ENCODE measurements around the gene MOB3B.

MOB3B gene

DNA sequence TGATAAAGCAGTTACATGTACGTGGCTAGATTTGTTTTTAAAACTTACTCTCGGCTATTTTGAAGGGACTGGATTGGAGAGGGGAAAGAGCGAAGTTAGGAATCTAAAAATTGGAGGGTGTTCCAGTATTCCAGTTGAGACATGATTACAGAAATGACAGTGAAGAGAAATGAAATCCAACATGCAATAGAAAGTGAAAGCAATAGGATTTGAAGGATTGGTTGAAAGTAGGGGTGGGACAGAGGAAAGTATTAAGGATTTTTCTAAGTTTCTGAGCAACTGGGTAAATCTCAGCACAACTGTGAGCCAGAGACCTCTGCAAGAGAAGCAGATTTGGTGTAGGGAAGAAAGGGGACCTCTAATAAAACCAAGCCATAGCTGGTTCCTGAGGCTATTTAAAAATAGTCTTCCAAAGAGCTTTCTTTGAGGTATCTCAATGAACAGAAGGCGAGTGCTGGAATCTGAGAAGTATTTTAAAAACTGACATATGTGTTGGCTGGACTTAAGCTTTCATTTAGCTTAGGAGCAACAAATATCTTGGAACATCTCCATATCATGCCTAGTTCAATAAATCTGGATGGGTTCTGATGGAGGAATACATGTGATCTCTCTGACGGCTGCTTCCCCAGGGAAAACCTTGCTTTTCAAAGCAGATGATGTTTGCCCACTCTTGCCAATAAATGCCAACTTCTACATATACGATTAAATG lies 115.9 kb downstream of the MOB3B start:
- DNase-seq = no peak

DNA sequence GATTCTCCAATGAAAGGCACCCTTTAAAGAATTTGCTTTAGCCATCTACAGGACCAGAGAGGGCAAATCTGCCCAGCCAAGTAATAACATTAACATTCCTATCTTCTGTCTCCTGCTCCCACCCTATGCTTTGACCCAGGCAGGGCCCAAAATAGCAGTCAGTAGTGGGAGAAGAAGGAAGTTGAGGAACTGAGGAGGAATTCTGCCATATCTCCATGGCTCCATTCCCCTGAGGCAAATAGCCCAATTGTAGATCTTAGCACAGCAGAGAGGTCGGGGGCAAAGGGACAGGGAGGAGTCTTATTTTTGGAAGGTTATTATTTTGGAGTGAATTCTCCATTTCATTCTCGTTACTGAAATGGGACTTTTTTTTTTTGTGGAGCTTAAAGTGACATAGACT lies 116.7 kb downstream of the MOB3B start:
- no peak for DNase-seq

DNA sequence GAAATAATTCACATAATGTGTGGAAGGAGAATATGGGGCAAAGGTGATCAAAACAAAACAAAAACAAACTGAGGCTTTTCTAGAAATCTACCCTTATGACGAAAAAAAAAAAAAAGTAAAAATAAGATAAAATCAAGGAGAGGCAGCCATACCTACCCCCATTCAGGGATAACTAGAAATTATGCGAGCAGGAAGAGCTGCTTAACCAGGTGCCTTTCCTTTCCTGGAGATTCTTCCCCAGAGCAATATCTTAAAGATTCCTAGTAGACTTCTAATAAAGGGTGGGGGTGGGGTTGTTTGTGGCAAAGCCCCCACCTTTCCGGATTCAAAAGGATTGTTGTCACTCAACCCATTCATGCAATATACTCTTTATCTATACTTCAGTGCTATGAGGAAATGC lies 117.5 kb downstream of the MOB3B start:
- DNase-seq = no peak

DNA sequence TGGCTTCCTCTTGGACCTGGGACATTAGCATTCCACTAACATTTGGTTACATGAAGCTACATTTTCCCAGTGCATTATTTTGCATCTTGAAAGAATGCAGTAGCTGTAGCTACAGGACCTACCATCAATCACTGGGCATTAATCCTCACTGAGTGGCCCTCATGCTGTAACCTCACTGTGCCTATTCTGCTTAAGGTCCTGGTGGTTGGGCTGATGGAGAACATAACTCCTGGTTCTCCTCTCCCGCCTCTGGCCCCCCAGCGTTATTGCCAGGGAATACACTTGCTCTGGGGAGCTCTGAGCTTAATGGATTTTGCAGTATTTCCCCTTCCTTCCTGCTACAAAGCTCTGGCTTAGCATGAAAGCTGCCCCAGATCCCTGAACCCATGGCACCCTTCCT lies 121.1 kb downstream of the MOB3B start:
- DNase-seq = no peak

DNA sequence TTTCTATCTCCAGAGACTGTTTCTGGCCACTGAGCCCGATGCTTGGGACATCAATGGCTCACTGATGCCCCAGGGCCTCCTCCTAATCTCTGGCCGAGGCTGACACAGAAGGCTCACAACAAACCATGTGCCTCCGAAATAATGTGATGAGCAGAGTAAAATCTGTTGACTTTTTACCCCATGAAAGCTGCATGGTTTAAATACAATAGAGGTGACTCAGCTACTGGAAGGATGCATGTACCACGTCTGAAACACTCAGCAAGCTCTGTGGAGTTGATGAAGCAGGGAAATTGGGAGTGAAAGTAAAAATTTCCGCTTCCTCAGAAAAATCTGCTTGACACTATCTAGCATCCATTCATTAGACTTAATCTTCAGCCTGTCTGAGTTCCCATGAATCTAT lies 121.6 kb downstream of the MOB3B start:
- no peak for DNase-seq

DNA sequence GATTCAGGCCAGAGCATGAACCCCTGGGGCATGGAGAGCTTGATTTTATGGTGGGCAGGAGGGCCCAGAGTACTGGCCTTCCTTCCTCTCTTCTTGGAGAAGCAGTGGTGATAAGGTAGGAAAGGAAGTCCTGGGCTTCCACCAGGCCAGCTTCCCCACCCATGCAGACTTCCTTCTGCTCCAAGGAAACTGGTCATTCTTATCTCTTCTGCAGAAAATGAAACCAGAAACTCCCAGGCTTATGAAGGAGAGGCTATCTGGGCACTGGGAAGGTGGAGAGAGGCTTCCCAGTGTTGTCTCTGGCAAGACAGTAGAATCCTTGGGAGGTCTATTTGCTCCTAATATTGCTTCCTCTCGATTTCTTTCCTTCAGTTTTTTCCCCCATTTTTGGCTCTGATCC lies 122.1 kb downstream of the MOB3B start:
- DNase-seq = no peak

DNA sequence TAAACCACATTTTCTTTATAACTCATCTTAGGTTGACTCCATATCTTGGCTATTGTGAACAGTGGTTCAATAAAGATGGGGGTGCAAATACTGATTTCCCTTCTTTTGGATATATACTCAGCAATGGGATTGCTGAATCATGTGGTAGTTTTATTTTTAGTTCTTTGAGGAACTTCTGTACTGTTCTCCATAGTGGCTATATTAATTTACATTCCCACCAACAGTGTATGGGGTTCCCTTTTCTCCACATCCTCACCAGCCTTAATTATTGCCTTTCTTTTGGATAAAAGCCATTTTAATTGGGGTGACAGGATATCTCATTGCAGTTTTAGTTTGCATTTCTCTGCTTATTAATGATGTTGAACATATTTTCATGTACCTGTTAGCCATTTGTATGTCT lies 125.0 kb downstream of the MOB3B start:
- no peak for DNase-seq

DNA sequence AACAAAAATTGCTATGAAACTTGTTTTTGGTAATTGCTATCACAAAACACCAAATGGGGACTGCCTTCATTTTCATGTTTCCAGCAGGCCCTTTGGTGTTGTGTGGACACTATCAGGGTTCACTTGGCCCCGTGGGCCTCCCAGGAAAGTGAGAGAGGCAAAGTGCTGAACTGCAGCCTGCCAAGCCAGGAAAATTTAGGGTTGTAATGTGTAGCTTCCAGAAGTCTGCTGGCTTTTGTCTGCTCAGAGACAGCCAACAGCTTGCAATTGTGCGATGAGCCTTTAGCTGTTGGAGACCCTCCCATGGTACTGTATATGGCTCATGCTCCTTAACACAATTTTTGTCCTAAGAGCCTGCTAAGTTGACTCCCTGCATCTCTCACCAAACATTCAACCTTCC lies 127.0 kb downstream of the MOB3B start:
- no peak for DNase-seq

DNA sequence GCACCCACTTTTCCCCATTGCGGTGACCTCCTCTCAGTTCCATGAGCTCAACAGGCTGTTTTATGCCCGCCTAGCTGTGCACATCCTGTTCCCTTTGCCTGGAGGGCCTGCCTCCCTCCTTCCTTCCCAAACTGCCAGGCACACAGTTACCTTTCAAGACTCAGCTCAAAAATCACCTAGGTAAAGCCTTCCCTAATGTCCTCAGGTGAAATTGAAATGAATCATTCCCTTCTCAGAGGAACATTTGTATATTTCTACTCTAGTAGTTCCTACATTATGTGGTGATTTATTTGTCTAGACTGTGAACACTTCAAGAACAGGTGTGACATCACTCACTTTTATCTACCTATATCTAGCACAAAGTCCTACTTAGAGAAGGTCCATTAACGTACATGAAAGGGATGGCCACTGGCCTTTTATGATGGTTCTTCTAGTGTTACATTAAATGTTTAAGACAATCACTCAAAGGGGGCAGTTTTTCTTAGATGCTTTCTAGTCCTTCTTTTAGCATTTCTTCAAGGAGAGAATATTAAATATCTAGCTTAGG lies 129.2 kb downstream of the MOB3B start:
- no peak for DNase-seq

DNA sequence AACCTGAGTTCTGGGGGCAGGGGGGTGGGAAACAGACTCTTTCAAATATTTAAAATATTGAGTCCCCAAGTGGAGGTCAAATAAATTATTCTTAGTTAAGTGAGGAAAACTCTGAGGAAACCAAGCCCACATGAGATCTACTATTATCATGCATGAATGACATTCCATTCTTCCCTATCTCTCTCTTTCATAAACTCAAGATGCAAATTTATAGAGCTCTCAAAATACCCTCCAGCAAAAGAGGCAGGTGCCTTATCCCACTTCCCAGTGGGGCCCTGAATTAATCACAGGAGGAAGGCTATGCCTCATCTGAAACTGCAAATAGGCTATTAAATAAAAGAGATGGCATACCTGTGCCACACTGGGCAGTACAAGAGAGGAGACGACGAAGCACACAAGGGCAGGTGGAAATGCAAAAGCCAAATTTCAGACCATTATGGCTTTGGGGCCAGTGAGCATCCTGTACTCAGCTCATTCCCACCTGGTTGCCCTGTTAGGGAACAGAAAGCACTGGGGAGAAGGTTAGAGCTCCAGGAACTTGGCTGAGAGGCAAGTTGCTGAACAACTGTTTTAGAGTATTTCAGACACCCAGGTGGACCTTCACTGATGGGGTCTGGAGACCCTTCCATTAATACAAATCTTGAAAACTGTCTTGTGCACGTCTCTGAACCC lies 130.5 kb downstream of the MOB3B start:
- DNase-seq = no peak

DNA sequence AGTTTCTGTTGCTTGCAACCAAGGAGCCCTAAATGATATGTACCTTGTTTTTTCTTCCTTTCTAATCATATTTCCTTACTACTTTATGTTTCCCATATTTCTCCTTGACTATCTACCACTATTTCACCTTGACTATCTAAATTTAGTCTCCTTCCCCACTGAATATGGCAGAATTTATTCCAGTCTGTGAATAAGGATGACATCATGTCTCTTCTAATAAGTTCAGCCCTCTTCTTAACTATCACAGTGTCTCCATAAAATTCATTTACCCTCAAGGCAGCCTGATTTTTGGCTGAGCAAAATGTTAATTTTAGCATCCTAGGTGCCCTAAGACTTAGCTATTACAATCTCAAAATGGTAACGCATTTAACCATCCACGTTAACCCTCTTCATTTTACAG lies 133.1 kb downstream of the MOB3B start:
- no peak for DNase-seq

DNA sequence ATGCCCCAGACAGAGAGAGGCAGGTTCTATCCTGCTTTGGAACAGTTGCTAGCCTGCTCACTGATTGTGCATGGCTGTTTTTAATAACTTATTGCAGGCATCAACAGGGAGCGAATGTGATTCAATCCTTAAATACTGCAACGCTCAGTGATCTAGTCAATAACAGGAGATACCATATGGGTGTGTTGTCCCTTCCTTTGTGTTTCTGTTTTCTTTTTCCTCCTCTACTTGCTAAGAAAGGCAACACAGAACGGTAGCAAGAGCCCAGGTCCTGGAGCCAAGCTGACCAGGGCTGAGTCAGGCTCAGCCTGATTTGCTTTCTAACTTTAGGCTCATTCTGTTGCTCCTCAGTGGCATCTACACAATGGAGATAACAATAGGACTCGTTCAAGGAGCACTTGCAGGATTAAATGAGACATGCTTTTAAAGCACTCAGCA lies 134.1 kb downstream of the MOB3B start:
- DNase-seq = no peak

DNA sequence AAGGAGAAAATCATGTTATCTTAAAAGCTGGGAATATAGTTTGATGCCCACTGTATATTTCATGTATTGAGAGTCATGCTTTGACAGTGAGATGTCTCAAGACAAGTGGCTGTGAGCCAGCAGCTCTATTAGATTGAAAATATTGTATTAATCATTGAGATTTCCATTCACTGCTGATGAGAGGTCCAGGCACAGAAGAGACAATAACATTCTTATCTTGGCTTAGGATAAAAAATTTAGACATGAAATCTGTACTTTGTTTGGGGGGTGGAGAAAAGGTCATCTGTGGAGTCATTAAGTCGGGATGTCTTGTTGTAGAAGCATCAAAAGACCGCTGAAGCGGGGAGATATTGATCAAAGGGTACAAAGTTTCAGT lies 134.8 kb downstream of the MOB3B start:
- DNase-seq = no peak

DNA sequence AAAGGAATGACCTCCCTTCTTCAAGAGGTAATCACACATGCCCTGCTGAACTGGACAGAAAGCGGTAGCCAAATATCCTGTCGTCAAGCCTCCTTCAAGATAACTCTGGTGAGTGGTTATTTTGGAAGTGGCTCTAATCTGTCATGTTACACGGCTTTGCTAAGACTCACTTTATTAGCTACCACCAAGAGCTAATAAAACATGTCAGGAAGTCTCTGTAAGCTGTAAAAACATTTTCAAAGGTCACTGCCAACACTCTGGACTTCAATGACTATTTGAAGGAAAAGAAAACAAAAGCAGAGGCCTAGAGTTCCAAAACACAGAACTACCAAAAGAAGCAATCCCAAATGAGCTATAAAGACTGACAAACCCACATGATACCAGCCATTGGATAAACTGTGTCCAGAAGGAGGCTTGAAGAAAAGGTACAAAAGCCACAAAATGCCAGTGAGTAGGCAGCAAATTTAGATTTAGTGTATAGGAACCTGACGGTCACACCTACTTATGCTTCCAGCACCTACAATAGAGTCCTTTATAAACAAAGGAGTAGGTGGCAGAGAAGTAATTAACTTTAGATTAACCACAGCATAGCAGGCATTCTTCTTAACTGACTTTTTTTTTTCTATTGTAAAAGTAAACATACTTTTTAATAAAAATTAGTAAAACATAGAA lies 135.3 kb downstream of the MOB3B start:
- DNase-seq = no peak

DNA sequence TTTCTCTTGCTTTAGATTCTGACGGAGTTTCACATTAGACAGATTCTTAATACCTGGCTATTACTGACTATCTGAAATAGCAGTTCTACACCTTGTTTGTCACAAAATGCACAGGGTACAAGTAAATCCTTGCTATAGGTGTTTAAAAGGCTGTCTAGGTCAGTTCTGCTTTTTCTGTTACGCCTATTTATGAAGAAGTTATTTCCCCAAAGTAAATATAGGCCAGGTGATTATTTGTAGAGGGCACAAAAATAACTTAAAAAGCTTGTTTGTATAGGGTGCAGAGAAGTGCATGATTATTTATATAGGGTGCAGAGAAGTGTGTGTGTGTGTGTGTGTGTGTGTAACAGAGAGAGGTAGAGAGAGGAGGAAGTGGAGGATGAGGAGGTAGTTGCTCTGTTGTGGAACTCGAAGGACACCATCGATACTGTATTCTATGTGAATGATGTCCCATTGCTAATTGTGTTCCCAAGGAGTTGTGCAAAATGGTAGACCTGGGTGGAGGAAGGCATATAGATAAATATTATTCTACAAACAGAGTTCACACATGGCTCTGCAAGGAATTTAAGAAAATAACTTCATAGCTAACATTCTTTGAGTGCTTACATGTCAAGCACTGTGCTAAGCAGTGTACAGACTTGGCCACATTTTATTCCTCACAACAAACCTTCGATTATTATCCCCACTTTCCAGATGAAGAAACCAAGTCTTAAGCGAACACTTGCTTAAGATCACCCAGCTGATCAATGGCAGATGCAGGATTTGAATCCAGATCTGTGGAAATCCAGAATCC lies 136.4 kb downstream of the MOB3B start:
- DNase-seq = no peak

DNA sequence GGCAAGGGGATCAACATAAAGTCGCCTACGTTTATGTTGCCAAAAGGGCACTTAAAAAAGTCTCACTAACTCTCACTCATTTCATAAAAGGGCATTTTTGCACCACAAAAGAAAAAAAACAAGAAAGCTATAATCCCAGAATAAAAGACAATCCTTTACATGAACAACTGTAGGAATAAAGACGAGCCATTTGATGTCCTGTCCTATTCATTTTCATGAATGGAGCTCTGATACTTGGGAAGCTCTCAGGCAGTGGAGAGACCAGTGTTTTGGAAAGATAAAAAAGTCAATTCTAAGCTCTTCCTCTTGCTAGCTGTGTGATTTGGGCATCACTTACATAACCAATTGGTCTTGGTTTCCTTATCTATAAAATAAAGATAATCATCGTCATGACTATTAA lies 137.2 kb downstream of the MOB3B start:
- no peak for DNase-seq

DNA sequence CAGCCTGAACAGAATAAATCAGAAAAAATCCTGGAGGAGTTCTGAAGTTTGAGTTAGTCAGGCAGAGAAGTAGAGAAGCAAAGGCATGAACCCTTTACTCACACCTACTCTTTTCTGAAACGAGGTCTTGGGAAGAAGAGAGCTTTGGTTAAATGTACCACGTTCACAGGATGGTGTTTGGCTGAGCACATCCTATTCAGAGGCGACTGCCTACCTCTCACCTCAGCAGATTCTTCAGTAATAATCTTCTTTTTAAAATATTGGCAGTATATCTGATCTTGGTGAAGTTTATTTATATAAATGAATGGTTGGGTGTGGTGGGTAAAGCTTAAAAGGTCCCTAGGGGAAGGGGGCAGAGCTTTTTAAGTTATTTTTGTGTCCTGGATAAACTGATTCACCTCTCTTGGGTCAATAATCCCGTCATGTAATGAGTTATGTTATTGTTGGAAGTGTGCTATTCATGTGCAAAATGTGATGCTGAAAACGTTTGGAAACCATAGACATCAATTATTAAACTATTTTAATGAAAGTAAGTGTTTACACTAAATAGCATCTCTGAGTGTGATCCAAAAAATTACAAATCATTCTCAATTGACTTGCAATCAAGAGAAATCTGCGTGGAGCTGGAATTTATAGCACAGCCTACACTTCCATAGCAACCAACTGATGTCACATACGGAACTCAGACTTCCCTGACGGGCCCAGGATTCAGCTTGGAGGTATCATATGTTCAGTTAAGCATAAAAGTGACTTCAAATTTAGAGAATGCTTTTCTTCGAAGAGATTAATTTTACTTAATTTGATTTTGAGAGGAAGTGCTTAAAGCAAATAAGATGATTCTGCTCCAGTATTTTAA lies 138.3 kb downstream of the MOB3B start:
- DNase-seq = no peak

DNA sequence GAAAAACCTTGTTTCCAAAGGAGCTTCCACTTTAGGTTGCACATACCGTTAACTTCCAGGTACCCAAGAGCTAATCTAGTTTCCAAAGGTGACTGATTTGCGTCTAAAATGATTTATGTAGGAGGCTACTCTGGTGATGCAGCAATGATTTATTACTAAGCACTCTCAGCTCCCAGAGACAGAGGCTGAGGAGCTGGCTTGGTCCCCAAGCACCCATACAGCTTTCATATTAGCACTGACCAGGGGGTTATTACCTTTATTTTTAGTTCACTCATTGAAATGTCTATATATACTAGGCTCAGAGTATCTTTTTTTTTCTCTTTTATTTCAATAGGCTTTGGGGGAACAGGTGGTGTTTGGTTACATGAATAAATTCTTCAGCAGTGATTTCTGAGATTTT lies 141.5 kb downstream of the MOB3B start:
- no peak for DNase-seq

DNA sequence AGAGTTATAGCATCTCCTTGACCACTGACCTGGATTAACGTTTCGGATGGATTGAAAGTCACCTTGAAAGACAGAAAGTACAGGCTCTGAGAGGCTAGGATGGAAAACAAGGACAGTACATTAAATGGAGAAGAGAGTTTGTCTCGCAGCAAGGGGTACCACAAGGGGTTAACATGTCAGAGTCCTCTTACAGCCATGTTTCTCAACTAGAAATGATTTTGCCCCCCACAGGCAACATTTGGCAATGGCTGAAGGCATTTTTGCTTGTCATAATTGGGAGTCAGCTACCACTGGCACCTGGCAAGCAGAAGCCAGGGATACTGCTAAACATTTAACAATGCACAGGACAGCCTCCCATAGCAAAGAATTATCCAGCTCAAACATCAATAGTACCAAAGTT lies 141.9 kb downstream of the MOB3B start:
- DNase-seq = no peak

DNA sequence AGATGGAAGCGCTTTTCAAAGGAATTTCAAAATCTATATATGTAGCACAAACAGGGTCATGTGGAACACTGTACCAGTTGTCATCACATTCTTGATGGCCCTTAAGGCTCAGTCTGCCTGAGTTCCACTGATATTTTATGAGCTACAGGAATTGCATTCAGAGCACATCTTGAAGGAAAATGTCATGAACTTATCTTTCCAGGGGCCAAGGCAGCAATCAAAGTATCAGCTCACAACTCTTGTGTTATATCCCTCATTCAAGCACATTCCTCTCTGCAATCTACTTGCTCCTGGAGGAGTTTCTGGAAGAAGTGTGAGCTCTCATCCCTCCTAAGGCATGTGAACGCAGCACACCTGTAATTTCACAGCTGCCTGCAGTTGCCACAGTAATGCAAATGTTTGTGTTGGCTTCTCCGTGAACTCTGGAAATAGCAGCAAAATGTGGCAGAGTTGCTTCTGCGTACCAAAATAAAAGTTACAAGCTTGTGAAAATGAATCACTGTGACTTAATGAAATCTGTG lies 143.0 kb downstream of the MOB3B start:
- DNase-seq = no peak

DNA sequence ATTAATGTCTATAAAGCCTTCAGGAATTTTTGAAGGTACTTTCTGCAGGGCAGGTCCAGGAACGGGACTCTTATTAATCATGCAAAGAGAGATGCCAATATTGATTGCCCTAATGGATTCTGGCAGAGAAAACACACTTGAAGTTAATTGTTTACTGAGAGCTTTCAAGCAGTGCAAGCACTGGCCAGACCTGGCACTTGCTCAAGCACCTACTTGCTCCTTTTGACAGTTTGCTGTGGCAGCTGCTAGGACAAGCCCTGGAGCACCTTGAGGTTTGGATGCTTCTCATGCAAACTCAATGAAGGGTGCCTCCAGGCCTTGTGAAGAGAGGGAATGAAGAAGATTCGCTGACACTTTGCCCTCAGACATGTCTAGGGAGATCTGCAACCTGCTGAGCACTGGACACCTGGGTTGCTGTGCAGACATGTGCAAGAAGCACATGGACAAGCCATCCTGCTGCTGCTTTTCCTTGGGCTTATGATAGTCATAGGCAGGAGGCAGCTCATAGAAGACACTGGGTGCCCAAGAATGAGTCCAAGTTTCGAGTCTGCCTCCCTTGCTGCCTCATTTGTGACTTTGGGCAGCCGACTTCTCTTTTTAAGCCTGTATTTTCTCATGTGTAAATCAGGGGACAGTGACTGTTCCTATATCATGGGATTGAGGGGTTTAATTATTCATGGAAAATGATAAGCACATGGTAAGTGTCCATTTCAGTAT lies 143.8 kb downstream of the MOB3B start:
- no peak for DNase-seq
